AG20443 (cell line): Measurements from ENCODE around the gene TRMT44.
A peak's percentile ranks its signal among the peaks of the same experiment; 100 is the strongest.
"Not testable (repeated sequence)": the region's sequence is repeated elsewhere in the genome, so short reads cannot be mapped to it uniquely, and the experiment has no call there.

Source experiments
- DNase-seq: peaks from one replicate; pipeline ENCODE4 v3.0.0; 2012; ENCODE audit warnings: low spot score, mixed read lengths

The TRMT44 gene

DNA sequence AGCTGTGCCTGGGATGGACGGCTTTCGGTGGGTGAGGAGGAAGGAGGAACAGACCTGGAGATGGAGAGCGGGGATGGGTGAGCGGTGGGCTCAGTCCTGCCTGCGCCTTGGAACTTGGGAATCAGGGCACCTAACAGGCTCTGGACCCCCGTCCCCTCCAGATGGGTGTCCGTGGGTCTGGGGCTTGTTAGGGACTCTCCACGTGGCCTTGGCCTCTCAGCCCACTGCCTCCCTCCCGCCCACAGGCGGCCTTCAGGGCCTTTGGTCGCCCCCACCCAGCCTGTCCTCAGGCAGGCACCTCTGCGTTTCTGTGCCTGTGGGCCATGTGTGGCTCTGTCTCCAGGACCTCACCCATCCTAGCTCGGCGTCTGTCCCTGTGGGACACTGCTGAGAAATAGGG, 29.0 kb downstream of the TRMT44 start:
- no peak for DNase-seq

DNA sequence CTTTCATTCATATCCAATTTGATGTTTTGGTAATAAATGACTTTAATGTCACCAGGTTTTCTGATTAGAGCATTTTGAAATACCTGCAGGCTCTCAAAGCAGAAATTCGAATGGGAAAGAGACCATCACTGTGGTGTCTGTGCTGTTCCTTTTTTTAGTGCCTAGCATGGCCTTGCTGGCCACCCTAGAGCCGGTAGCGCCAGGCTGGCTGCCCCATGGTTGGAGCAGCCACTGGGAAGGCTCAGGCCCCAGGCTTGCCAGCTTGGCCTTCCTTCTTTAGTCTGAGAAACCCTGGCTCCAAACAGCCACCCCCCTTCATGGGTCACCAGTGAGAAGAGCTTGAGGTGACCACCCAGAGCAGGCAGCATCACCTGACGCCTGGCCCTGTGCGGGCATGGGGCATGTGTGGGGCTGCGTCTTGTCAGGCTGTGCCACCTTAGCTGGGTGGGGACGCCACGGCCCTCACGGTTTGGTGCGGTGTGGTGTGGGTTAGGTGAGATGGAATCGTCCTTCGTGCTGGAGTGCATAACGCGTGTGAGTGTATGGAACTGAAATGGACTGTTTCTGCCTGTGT, 30.0 kb downstream of the TRMT44 start:
- no peak for DNase-seq

- DNase-seq = no peak
Observed at GRCh38 chr4:8471211-8471875, 30.8 kb downstream of the TRMT44 start.

DNA sequence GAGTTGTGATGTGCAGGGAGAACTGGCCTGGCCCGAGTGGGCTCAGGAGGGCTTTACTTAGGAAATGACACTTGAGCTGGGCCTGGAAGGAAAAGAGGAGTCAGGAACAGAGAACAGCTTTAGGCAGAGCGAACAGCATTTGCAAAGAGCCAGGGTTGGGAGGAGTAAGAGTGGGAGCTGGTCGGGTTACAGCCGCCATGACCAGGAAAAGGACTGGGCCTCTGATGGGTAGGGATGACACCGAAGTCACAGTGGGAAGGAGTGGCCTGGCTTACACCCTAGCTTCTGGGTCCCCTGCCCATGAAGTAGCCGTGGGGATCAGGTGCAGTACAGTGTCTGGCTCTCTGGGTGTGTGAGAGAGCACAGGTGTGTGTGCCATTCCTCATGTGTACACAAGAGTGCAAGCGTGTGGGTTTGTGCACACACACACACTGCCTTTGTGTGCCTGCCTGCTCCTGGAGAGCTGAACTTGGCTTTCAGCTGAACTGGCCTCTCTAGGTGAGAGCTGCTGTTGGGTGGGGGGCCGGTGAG, 31.6 kb downstream of the TRMT44 start:
- no peak for DNase-seq

DNA sequence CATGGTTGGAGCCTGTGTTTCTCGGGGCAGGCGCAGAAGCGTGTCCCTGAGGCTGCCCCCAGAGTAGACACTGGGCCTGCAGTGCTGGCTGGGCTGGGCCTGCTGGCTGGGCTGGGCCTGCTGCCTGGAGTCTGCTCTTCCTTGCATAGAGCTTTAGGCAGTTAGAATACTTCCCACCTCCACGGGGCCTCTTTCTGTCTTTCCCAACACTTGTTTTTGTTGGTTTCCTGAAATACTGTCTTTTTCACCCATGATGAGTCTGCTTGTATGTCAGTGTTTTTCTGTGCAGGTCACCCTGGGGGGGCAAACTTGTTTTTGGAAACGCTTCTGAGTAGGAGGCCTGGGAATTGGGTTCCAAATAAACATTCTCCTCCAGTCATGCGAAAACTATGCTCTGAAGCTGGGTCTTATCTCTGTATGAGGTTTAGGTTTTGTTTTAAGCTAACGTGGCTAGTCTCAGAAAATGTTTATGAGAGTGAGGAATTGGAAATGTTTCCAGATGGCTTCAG, 32.2 kb downstream of the TRMT44 start:
- DNase-seq = peak; percentile 87

DNA sequence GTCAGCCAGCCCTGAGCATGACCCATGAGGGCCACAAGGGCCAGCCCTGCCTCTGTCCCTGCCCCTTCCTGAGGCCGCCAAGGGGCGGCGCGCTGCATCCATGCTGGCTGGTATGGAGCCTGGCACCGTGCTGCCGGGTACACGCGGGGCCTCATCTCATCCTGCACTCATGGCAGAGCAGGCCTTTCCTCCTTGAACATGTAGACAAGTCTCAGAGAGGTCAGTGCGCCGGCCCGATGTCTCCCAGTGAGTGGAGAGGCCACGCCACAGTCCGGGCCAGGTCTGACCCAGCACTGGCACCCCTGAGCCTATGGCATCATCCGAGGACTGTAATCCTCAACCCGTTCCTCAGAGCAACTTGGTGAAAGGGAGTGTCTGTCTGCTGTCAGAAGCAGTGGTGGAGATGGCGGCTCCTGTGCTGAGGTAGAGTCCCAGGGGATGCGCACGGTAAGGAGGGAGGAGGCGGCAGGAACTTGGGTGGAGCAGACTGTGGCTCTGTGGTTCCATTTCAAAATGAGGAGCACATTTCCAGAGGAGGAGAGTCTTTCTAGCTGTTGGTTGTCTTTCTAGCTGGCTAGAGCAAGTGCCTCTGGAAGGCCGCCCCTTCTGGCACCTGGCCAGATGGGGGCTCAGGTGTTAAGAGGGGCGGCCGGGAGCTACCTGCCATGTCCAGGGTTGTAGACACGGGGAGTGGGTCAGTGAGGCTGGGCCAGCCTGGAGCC, 32.8 kb downstream of the TRMT44 start:
- DNase-seq = no peak

- DNase-seq = no peak
Observed at GRCh38 chr4:8473920-8474590, 33.5 kb downstream of the TRMT44 start.

DNA sequence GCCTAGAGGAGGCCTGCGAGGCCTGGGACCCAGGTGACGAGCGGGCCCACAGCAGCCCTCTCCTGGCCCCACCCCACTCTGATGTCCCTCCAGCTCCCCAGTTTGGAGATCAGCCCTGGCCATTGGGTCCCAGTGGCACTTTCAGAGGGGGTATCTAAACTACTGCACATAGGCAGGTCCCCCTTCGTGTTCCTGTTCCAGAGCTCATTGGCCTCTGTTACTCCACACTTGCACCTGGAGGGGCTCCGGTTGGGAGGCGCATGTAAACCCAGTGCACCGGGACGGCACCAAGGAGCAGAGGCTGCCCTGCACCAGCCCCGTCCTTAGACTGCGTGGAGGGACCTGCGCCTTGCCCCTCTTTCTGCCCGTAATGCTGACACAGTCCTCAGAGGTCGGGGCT, 34.3 kb downstream of the TRMT44 start:
- DNase-seq = no peak

DNA sequence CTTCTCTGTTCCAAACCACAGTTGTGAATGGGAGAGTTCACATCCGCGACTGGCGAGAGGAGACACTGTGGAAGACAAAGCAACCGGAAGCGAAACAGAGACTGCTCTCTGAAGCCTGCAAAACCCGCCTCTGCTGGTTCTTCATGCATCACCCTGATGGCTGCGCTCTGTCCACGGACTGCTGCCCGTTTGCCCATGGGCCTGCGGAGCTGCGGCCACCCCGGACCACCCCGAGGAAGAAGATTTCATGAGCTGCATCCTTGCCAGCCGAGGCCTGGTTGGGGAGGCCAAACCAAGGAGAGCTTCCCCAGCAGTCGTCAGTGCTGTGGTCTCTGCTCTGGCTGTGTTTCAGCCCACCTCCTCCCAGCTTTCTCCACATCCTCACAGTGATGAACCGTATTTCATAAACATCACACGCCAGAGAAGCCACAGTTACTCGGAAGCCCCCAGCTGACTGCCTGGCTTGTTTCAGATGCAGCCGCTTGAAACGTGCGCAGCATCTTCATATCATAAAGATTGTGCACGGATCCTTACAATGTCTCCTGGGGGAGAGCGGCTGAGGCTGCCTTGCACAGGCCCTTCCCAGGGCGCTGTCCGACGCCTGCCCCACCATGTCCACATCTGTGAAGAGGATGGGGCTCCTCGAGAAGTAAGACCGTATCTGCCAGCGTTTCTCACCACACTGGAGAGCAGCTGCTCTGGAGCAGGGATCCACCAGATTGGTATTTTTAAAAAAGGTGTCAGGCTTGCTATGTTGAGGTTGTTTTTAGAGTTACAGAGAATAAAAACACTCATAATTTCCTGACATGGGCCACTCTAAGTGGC, 35.4 kb downstream of the TRMT44 start:
- no peak for DNase-seq

DNA sequence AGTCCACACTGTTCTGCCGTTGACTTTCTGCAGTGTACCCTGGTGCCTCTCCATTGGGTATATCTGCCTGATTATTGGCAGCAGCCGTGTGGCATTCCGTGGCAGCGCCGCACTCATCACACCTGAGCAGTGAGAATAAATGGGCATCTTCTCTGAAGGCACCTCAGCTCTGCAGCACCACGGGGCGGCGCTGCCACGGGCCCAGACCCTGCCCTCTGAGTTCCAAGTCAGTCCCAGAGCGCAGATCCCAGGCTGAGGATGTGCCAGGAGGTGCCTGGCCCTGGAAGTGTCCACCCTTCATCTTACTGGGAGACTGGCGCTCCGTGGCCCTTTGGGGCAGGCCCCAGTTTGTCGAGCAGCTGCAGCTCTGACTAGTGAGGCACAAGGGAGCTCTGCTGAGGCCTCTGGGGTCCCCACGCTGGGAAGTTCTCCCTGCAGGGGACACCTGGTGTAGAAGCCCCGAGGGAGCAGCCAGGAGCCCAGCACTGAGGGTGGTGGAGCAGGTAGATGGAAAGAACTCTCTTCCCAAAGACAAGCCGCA, 36.6 kb downstream of the TRMT44 start:
- no peak for DNase-seq

- no peak for DNase-seq
Observed at GRCh38 chr4:8477676-8478075, 37.1 kb downstream of the TRMT44 start.

- no peak for DNase-seq
Observed at GRCh38 chr4:8478371-8478770, 37.8 kb downstream of the TRMT44 start.

DNA sequence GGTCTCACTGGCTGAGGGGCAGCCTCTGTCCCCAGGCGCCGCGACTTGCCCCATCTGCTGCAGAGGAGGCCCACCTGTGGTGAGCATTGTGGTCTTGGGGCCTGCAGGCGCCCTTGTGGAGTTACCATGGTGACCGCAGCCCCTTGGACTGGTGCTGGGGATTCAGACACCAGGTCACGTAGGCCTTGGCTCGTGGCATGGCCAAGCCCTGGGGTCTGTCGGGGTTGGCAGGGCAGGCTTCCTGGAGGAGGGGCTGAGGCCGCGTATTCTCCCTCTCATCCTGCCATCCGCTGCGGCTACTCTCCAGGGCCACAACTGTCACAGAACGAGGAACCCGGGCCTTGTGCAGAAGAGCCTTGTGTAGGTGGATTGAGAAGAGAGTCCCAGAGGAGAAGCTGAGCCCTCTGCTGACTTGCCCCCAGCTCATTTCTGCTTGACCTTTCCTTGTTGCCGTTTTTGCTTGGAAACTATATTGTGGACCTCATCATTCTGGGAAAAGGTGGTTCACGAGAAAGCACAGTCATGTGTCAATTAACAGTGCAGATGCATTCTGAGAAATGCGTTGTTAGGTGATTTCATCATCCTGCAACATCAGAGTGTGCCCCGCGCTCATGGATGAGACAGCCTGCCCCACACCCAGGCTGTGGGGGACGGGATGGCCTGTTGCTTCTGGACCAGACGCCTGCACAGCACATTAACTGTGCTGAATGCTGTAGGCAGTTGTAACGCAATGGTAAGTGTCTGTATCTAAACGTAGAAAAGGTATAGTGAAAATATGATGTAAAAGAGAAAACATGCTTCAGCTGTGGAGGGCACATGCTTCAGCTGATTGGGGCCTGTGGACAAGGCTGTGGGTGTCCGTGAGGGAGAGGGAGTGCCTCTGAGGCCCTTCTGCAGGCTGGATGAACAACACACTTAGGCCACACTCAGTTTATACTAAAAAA, 38.5 kb downstream of the TRMT44 start:
- no peak for DNase-seq

DNA sequence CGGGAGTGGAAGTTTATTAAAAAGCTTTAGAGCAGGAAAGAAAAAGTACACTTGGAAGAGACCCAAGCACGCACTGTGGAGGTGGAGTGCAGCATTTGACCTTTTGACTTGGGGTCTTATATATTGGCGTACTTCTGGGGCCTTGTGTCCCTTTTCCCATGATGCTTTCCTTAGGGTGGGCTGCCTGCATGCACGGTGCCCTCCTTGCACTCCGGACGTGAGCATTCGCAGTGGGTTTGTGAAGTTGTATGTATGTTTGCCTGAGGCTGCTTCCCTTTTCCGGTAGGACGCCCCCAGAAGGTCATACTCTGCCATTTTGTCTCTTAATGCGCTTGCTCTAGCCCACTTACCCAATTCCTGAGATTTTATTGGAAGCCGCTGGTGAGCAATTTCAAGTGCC, 39.6 kb downstream of the TRMT44 start:
- DNase-seq = no peak

GRCh38 chr4:8486643-8487042, 46.1 kb downstream of the TRMT44 start:
- DNase-seq = not testable (repeated sequence)

- no peak for DNase-seq
Observed at GRCh38 chr4:8488791-8489369, 48.3 kb downstream of the TRMT44 start.

DNA sequence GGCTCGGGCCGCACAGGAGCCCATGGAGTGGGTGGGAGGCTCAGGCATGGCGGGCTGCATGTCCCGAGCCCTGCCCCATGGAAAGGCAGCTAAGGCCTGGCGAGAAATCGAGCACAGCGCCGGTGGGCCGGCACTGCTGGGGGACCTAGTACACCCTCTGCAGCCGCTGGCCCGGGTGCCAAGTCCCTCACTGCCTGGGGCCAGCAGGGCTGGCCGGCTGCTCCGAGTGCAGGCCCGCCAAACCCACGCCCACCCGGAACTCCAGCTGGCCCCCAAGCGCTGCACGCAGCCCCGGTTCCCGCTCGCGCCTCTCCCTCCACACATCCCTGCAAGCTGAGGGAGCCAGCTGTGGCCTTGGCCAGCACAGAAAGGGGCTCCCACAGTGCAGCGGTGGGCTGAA, 50.9 kb downstream of the TRMT44 start:
- not testable (repeated sequence) for DNase-seq

- DNase-seq = no peak
Observed at GRCh38 chr4:8492174-8492573, 51.6 kb downstream of the TRMT44 start.

GRCh38 chr4:8493484-8493883, 52.9 kb downstream of the TRMT44 start:
- no peak for DNase-seq

- DNase-seq = no peak
Observed at GRCh38 chr4:8494218-8494617, 53.6 kb downstream of the TRMT44 start.
